ENCODE measurements around the gene NFU1. TPM values are rescaled to one million over a fixed set of nuclear protein-coding genes. Genes with fewer than 3 reads are reported as not detected.

NFU1 gene
- total and polyA plus RNA-seq, 9 of the 15 experiments (the other 6 are each of a cell fraction or from before 2014, with no cell fraction given), result 33.3 to 61.8 (median 53.7) TPM

- TF ChIP-seq ZNF740 (CRISPR knock-in tag; IDR thresholded peaks at IDR 0.05) (no peak), ZNF740 (tag; IDR thresholded peaks at IDR 0.05) (peak in 1 of 2 experiments; percentile 72; a peak in 2 of 4 replicates), TEAD2 (tag; IDR thresholded peaks at IDR 0.05) (peak; percentile 70), HMG20B (CRISPR knock-in tag; IDR thresholded peaks at IDR 0.05) (no peak), ZNF407 (IDR thresholded peaks at IDR 0.05; ENCODE audit: low read depth) (no peak), ZNF507 (tag; conservative IDR thresholded peaks at IDR 0.05) (0 out of 2 replicates have a peak, but pooled peaks have one; percentile 15), HBP1 (CRISPR knock-in tag; IDR thresholded peaks at IDR 0.05) (no peak), ZNF75A (CRISPR knock-in tag; IDR thresholded peaks at IDR 0.05) (no peak), EGR1 (conservative IDR thresholded peaks at IDR 0.05) (no peak), CXXC5 (CRISPR knock-in tag; IDR thresholded peaks at IDR 0.05) (peak; percentile 44; the same call in 1 of the 2 replicates), ZBTB1 (CRISPR knock-in tag; IDR thresholded peaks at IDR 0.05; ENCODE audit: borderline replicate concordance, low read depth) (no peak), CBX3 (IDR thresholded peaks at IDR 0.05; ENCODE audit: borderline replicate concordance in 1 of 2, low read length in 2 of 2) (no peak), MCM2 (IDR thresholded peaks at IDR 0.05; ENCODE audit: low read depth) (no peak), CTCFL (IDR thresholded peaks at IDR 0.05; ENCODE audit: borderline replicate concordance, insufficient read depth, low read depth, low read length, poor library complexity, severe bottlenecking) (no peak)
Measured at GRCh38 chr2:69452687-69453086, 15.5 kb upstream of the NFU1 start (continued).

Data from K562 (cell line).